Kasumi-1 (cell line): ENCODE data around the gene SUMO2.

Experiments used
- DNase-seq, 2 experiments: peaks; one replicate each; lab custom pipeline; 2025; lab: John Stamatoyannopoulos, UW

SUMO2 gene

DNA sequence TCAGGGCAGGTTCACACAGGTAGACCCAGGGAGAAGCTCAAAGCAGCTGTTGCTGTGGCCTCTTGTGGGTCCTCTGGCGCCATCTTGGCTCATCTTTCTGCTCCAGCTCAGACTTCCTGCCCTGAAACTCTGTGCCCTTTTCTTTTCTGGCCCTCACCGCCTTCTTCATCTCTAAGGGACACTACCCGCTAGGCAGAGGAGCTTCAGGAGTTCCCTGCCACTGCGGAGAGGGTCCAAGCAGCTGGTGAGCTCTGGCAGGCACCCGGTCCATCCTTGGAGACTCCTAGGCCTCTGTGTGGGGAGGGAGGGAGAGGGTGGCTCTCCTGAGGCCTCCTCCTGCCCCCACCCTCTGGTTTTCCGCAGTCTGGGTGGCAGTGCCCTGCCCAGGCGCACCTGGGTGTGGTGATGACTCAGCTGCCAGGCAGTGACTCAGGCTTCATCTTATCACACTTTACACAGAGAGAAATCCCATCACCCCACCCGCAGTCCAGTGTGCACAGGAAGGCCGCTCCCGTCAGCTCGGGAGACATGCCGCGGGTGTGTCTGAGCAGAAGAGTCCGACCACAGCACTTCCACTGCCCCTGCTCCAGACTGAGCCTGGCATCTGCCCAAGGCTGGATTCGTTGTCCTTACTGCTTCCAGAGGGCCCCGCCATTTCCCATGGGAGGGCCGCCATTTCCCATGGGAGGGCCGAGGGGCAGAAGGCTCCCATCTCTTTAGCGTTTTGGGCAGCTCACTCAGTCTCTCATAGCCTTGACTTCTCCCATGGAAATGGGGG, 58.5 kb downstream of the SUMO2 start:
- DNase-seq: no peak

DNA sequence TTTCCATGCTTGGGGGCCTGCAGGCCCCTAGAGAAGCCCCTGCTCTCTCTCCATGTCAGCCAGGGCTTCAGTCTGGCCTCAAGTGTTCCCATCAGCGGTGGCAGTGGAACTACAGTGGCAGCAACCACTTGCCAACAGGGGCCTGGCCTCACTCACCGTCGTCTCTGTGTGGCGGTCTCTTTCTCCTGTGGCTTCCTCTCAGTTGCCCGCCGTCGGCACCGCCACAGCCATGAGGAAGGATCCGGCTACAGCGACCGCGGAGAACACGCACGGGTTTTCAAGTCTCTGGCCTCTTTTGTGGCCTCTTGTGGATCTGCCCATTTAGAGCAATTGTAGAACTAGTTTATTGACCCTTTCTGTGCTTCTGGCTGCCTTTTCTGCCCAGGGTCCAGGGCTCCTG, 64.5 kb downstream of the SUMO2 start:
- no peak for DNase-seq

- peak; percentile 76 to 81 for DNase-seq
These were observed 66.0 kb downstream of the SUMO2 start for GRCh38 chr17:75116737-75117136.
